ENCODE data around the gene ELFN2. TPM values are rescaled to one million over a fixed set of nuclear protein-coding genes. Genes with fewer than 3 reads are reported as not detected.

ELFN2 gene
- polyA plus RNA-seq, 1 donor from 2014 or later = 4.4 TPM

DNA sequence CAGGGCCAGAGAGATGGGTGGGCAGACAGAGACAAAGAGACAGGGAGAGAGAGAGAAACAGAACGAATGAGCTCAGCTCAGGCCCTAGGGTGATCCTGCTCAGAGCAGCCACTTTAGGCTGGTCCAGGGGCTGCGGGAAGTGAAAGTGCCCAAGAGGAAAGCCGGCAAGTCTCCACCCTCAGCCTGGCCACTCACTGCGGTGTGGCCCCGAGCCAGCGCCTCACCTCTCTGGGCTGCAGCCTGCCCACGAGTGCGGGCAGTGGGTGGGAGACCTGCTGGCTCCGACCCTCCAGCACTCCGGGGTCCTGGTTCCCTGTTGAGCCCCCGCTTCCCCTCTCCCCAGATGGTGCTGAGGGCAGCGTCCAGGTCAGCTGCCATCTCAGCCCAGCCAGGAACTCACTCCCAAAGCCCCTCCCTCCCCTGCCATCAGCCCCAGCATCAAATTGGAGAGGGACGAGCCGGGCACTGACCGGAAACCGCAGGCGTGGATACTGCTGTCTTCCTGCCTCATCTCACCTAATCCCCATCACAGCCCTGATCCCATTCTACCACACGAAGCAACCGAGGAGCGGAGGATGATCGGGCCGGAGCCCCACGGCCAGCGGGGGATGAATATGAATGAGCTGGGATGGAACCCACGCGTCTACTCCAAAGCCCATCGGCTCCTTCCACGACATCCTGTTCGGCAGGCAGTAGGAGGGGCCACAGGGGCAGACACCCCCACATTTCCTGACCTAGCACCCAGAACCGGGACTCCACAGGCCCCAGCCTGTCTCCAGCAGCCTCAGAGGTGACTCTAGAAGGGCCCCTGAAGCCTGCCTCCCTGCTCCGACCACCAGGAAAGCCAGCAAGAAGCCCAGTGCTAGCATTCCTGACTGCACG lies 16.9 kb downstream of the ELFN2 start:
- H3K9me2 ChIP-seq (ENCODE audit: insufficient read depth, low read length) = no peaks in the 10 kb centered on the region
- no peak overlapping the region for H3K4me2 ChIP-seq (ENCODE audit: low read length)
- no peak overlapping the region for H3K4me3 ChIP-seq (ENCODE audit: low read length)
- H3K36me3 ChIP-seq (ENCODE audit: insufficient read depth, low read length) = no peaks in the 10 kb centered on the region
- H3F3A ChIP-seq (ENCODE audit: insufficient read depth, low read length, poor library complexity, severe bottlenecking) = no peaks in the 10 kb centered on the region
- no peak overlapping the region for H2AFZ ChIP-seq (ENCODE audit: low read depth, low read length)
- no peak overlapping the region for H3K9ac ChIP-seq (ENCODE audit: low read length)
- H3K27me3 ChIP-seq (ENCODE audit: insufficient read depth, low read depth, low read length) = no peaks in the 10 kb centered on the region
- no peaks in the 10 kb centered on the region for H3K79me2 ChIP-seq (replicated peaks; ENCODE audit: insufficient read depth, low read length)
- H3K9me3 ChIP-seq (ENCODE audit: low read length) = no peaks in the 10 kb centered on the region
- no peaks in the 10 kb centered on the region for H4K20me1 ChIP-seq (ENCODE audit: insufficient read depth)
- TF ChIP-seq EP300 (conservative IDR thresholded peaks at IDR 0.05; ENCODE audit: poor library complexity, severe bottlenecking) (no peak), EZH2 (IDR thresholded peaks at IDR 0.05; ENCODE audit: borderline replicate concordance, insufficient read depth, low read length, poor library complexity, severe bottlenecking) (no peak), TAF1 (IDR thresholded peaks at IDR 0.05; ENCODE audit: low read depth) (no peak), MXI1 (conservative IDR thresholded peaks at IDR 0.05; ENCODE audit: poor library complexity, severe bottlenecking) (no peak)
- TF ChIP-seq, protein P1, sequence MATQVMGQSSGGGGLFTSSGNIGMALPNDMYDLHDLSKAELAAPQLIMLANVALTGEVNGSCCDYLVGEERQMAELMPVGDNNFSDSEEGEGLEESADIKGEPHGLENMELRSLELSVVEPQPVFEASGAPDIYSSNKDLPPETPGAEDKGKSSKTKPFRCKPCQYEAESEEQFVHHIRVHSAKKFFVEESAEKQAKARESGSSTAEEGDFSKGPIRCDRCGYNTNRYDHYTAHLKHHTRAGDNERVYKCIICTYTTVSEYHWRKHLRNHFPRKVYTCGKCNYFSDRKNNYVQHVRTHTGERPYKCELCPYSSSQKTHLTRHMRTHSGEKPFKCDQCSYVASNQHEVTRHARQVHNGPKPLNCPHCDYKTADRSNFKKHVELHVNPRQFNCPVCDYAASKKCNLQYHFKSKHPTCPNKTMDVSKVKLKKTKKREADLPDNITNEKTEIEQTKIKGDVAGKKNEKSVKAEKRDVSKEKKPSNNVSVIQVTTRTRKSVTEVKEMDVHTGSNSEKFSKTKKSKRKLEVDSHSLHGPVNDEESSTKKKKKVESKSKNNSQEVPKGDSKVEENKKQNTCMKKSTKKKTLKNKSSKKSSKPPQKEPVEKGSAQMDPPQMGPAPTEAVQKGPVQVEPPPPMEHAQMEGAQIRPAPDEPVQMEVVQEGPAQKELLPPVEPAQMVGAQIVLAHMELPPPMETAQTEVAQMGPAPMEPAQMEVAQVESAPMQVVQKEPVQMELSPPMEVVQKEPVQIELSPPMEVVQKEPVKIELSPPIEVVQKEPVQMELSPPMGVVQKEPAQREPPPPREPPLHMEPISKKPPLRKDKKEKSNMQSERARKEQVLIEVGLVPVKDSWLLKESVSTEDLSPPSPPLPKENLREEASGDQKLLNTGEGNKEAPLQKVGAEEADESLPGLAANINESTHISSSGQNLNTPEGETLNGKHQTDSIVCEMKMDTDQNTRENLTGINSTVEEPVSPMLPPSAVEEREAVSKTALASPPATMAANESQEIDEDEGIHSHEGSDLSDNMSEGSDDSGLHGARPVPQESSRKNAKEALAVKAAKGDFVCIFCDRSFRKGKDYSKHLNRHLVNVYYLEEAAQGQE (IDR thresholded peaks at IDR 0.05; ENCODE audit: borderline replicate concordance) = no peak
- H3K27ac ChIP-seq (ENCODE audit: low read length) = no peak overlapping the region

DNA sequence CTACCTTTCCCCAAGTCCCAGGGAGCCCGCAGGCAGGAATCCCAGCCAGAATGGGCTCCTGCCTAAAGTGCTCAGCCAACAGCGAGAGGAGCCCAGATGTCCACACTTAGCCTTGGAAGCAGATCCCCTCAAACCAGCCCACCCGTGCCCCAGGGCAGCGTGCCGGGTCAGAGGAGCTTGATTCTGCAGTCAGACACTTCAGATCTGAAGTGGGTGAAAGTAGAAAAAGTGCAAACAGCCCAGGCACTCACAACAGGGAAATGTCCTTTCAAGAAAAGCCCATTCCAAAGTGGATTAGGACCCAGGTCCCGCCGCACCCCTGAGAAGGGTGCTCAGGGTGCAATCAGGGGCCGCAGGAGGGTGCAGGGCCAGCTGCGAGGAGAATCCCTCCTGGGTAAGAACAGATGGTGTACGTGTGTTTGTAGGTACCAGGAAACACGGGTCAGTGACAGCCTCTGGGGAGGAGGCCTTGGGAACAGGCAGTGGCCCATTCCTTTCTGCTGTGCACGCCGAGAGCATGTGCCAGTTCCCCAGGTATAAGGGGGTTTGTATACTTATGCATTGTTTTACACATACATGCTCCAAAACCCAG lies 17.7 kb downstream of the ELFN2 start:
- H3K27ac ChIP-seq (ENCODE audit: low read length) = no peak overlapping the region
- no peak overlapping the region for H3K9ac ChIP-seq (ENCODE audit: low read length)
- no peaks in the 10 kb centered on the region for H4K20me1 ChIP-seq (ENCODE audit: insufficient read depth)
- H3K79me2 ChIP-seq (replicated peaks; ENCODE audit: insufficient read depth, low read length) = no peaks in the 10 kb centered on the region
- H3F3A ChIP-seq (ENCODE audit: insufficient read depth, low read length, poor library complexity, severe bottlenecking) = no peaks in the 10 kb centered on the region
- no peaks in the 10 kb centered on the region for H3K27me3 ChIP-seq (ENCODE audit: insufficient read depth, low read depth, low read length)
- H3K9me3 ChIP-seq (ENCODE audit: low read length) = no peaks in the 10 kb centered on the region
- H2AFZ ChIP-seq (ENCODE audit: low read depth, low read length) = no peak overlapping the region
- no peak overlapping the region for H3K4me3 ChIP-seq (ENCODE audit: low read length)
- no peaks in the 10 kb centered on the region for H3K9me2 ChIP-seq (ENCODE audit: insufficient read depth, low read length)
- TF ChIP-seq, protein P1 (IDR thresholded peaks at IDR 0.05; ENCODE audit: borderline replicate concordance) = no peak
- TF ChIP-seq POLR2AphosphoS5 (IDR thresholded peaks at IDR 0.05) = no peak
- no peak for TF ChIP-seq RAD21 (conservative IDR thresholded peaks at IDR 0.05)
- no peak for TF ChIP-seq SMC3 (conservative IDR thresholded peaks at IDR 0.05; ENCODE audit: poor library complexity)
- no peak for TF ChIP-seq TAF1 (IDR thresholded peaks at IDR 0.05; ENCODE audit: low read depth)
- no peak for TF ChIP-seq MXI1 (conservative IDR thresholded peaks at IDR 0.05; ENCODE audit: poor library complexity, severe bottlenecking)
- TF ChIP-seq EP300 (conservative IDR thresholded peaks at IDR 0.05; ENCODE audit: poor library complexity, severe bottlenecking) = no peak
- no peak for TF ChIP-seq EZH2 (IDR thresholded peaks at IDR 0.05; ENCODE audit: borderline replicate concordance, insufficient read depth, low read length, poor library complexity, severe bottlenecking)
- TF ChIP-seq, protein P2, sequence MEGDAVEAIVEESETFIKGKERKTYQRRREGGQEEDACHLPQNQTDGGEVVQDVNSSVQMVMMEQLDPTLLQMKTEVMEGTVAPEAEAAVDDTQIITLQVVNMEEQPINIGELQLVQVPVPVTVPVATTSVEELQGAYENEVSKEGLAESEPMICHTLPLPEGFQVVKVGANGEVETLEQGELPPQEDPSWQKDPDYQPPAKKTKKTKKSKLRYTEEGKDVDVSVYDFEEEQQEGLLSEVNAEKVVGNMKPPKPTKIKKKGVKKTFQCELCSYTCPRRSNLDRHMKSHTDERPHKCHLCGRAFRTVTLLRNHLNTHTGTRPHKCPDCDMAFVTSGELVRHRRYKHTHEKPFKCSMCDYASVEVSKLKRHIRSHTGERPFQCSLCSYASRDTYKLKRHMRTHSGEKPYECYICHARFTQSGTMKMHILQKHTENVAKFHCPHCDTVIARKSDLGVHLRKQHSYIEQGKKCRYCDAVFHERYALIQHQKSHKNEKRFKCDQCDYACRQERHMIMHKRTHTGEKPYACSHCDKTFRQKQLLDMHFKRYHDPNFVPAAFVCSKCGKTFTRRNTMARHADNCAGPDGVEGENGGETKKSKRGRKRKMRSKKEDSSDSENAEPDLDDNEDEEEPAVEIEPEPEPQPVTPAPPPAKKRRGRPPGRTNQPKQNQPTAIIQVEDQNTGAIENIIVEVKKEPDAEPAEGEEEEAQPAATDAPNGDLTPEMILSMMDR (IDR thresholded peaks at IDR 0.05; ENCODE audit: poor library complexity, severe bottlenecking) = no peak
- no peaks in the 10 kb centered on the region for H3K36me3 ChIP-seq (ENCODE audit: insufficient read depth, low read length)
- H3K4me2 ChIP-seq (ENCODE audit: low read length) = no peak overlapping the region

All from neural cell (in vitro differentiated cells).